Psoas muscle (tissue), 8 donors: Measurements from ENCODE around the gene OR2AJ1. TPM values are rescaled to one million over a fixed set of nuclear protein-coding genes. Genes with fewer than 3 reads are reported as not detected.

Source experiments
- ATAC-seq, 4 donors: fragments of 200-7000 bp; cut with Tn5 transposase; one replicate each; pipeline ENCODE4 v1.9.1; 2020; ENCODE audit warnings: moderate library complexity in 3 of 4, mild to moderate bottlenecking in 2 of 4
- DNase-seq, 2 donors: peaks; one replicate each; pipeline ENCODE4 v3.0.0-alpha.2; 2020
- H3K27ac ChIP-seq: fragments of 200-600 bp; one replicate; pipeline ENCODE4 v1.8.0; 2022
- H3K27me3 ChIP-seq, 3 donors: fragments of 200-600 bp in 1 of 3; one replicate each; pipeline versions ENCODE4 v1.6.1 to v1.8.0; 2013 to 2022; ENCODE audit warnings: low read length in 2 of 3, mild to moderate bottlenecking in 2 of 3, moderate library complexity in 1 of 3; ENCODE audit not compliant: insufficient read depth in 3 of 3
- H3K36me3 ChIP-seq, 2 donors: fragments of 200-600 bp in 1 of 2; one replicate each; pipeline versions ENCODE4 v1.6.1 to v1.8.0; 2013 to 2022; ENCODE audit warnings: low read depth in 1 of 2, mild to moderate bottlenecking in 1 of 2, moderate library complexity in 1 of 2; ENCODE audit not compliant: insufficient read depth in 1 of 2
- H3K4me1 ChIP-seq: fragments of 200-600 bp; one replicate; pipeline ENCODE4 v1.8.0; 2022
- H3K4me3 ChIP-seq: fragments of 200-600 bp; one replicate; pipeline ENCODE4 v1.8.0; 2022; ENCODE audit warnings: mild to moderate bottlenecking
- H3K9me3 ChIP-seq: fragments of 200-600 bp; one replicate; pipeline ENCODE4 v1.8.0; 2022
- CTCF ChIP-seq: fragments of 200-600 bp; IDR thresholded peaks from one replicate; pipeline ENCODE4 v1.8.0; 2022; ENCODE audit warnings: antibody characterized with exemption
- WGBS, 3 donors: extraction: QIAGEN DNeasy Blood & Tissue Kit; methylation state at CpG; one replicate each; pipeline versions ENCODE4 v1.1.6 to v1.1.7; 2013; 5-methylcytosine and 5-hydroxymethylcytosine counted together
- intact Hi-C, 2 donors: fragments of 100-400 bp; cut with DNase I; formaldehyde crosslinking; loops; one replicate each; pipeline versions ENCODE4 v1.11.0 to v1.14.2; 2022
- long read RNA-seq, 2 donors: library from polyadenylated mRNA; unstranded; transcript quantifications; one replicate each; pipeline ENCODE4 v2.0.0, GENCODE V29; 2021
- polyA plus RNA-seq, 3 donors: library from polyadenylated mRNA; stranded (reverse); fragments of 200-250 nt; gene quantifications; one replicate each; pipeline ENCODE4 v1.2.3, GENCODE V29; 2013
- total RNA-seq, 4 donors: library from RNA; stranded (reverse); fragmentation: NEBNext Ultra II Directional in 2 of 4; extraction: Animal tissue kit (Norgen Biotek cat#: 25700) in 2 of 4; gene quantifications; one replicate each; pipeline versions ENCODE4 v1.2.1 to v1.2.4, GENCODE V29; 2021 to 2023
- donor health status: healthy with polysubstance abuse.
- donor health status: DM: no; HTN: no; CAD: no; lungs with moderate emphysema.
- donor health status: Bipolar disorder and iron deficiency.
- donor health status: healthy.
- donor health status: DM: yes; HTN: yes; CAD: no.
- donor health status: DM: no; HTN: no; CAD: no.
- donor health status: DM: no; HTN: no; CAD: no.
- donor health status: DM: yes; HTN: yes; CAD: no.

The OR2AJ1 gene
- total RNA-seq (not detected), polyA plus RNA-seq (not detected)
- long read RNA-seq, donor 1, result 0 reads
- long read RNA-seq, donor 2, result 0 reads

- H3K27me3 ChIP-seq, result no peaks in the 10 kb centered on the region
- intact Hi-C loops, result no loop called here
- WGBS, 3 donors, result 81 to 86% (median 85%) methylated on average over 9 of the region's 9 CpGs
- no peaks in the 10 kb centered on the region for H3K9me3 ChIP-seq
- no peaks in the 10 kb centered on the region for H3K36me3 ChIP-seq
- H3K4me1 ChIP-seq, result no peaks in the 10 kb centered on the region
- H3K27ac ChIP-seq, result no peak within 1 kb of the TSS
- no peak within 1 kb of the TSS for H3K4me3 ChIP-seq
- DNase-seq (no peak), ATAC-seq (no peak)
- TF ChIP-seq CTCF, result no peak
Measured at GRCh38 chr1:247924868-247925267, at the start of gene OR2AJ1. Gene OR2AJ1, plus strand, starts transcription at chr1:247924889. Its CDS starts 8,880 bp downstream, at chr1:247933769.

- intact Hi-C loops, result no loop called here
- Histone ChIP-seq H3K27ac (no peak overlapping the region), H3K27me3 (no peaks in the 10 kb centered on the region), H3K36me3 (no peaks in the 10 kb centered on the region), H3K9me3 (no peaks in the 10 kb centered on the region), H3K4me3 (no peak overlapping the region), H3K4me1 (no peaks in the 10 kb centered on the region)
- TF ChIP-seq CTCF, result no peak
- ATAC-seq, result no peak
- no peak for DNase-seq
- 80 to 89% (median 81%) methylated on average over 9 of the region's 9 CpGs for WGBS, 3 donors
Measured at GRCh38 chr1:247883346-247883745, 41.3 kb upstream of the OR2AJ1 start.

- DNase-seq, result no peak
- Histone ChIP-seq H3K9me3 (no peaks in the 10 kb centered on the region), H3K4me1 (no peaks in the 10 kb centered on the region), H3K4me3 (no peak overlapping the region), H3K27me3 (no peaks in the 10 kb centered on the region), H3K27ac (no peak overlapping the region), H3K36me3 (no peaks in the 10 kb centered on the region)
- intact Hi-C loops, result no loop called here
- no peak for ATAC-seq
- 86 to 91% (median 89%) methylated on average over 10 of the region's 10 CpGs for WGBS, 3 donors
- TF ChIP-seq CTCF, result no peak
Measured at GRCh38 chr1:247884797-247885413, 39.8 kb upstream of the OR2AJ1 start.

GRCh38 chr1:247895163-247895637 is 29.5 kb upstream of the OR2AJ1 start, which contains the start of gene OR2W3:
Gene OR2W3, plus strand, starts transcription at chr1:247895587. Its CDS starts 0 bp downstream, at chr1:247895587.
- no peak for ATAC-seq
- H3K27ac ChIP-seq, result no peak within 1 kb of the TSS
- no peak for DNase-seq
- no peaks in the 10 kb centered on the region for H3K36me3 ChIP-seq
- no peak for TF ChIP-seq CTCF
- intact Hi-C loops, result no loop called here
- H3K4me3 ChIP-seq, result no peak within 1 kb of the TSS
- 44 to 46% (median 45%) methylated on average over 2 of the region's 2 CpGs for WGBS, 3 donors
- no peaks in the 10 kb centered on the region for H3K9me3 ChIP-seq
- H3K4me1 ChIP-seq, result no peaks in the 10 kb centered on the region
- no peaks in the 10 kb centered on the region for H3K27me3 ChIP-seq

GRCh38 chr1:247895976-247896375 is 28.7 kb upstream of the OR2AJ1 start:
- TF ChIP-seq CTCF, result no peak
- 87 to 90% (median 88%) methylated on average over 14 of the region's 14 CpGs for WGBS, 3 donors
- Histone ChIP-seq H3K27me3 (no peaks in the 10 kb centered on the region), H3K4me3 (no peak overlapping the region), H3K4me1 (no peaks in the 10 kb centered on the region), H3K9me3 (no peaks in the 10 kb centered on the region), H3K36me3 (no peaks in the 10 kb centered on the region), H3K27ac (no peak overlapping the region)
- no peak for DNase-seq
- intact Hi-C loops, result no loop called here
- no peak for ATAC-seq
